ENCODE results near the gene EPS8. TPM values are rescaled to one million over a fixed set of nuclear protein-coding genes. Genes with fewer than 3 reads are reported as not detected.

Gene EPS8
- total RNA-seq, 1 donor from 2014 or later, result 31.7 TPM

DNA sequence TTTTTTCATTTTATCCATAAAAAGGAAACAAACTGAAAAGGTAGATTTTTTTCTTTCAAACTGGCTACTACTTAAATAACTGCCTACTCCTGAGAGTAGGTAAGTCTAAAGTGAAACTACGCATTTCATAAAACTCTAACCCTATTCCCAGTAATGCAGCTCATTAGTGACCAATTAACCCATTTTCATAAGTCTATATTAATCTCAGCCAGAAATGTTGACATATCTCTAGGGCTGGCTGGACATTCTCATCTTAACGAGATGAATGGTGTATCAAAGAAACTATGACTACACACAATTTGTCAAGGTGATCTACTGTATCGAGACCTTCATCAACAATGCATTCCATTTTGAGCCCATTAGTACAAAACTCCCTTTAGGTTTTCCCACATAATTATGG lies 57.2 kb downstream of the EPS8 start:
- H3K27ac Mint-ChIP-seq, result no peak overlapping the region
- TF ChIP-seq, protein P1, sequence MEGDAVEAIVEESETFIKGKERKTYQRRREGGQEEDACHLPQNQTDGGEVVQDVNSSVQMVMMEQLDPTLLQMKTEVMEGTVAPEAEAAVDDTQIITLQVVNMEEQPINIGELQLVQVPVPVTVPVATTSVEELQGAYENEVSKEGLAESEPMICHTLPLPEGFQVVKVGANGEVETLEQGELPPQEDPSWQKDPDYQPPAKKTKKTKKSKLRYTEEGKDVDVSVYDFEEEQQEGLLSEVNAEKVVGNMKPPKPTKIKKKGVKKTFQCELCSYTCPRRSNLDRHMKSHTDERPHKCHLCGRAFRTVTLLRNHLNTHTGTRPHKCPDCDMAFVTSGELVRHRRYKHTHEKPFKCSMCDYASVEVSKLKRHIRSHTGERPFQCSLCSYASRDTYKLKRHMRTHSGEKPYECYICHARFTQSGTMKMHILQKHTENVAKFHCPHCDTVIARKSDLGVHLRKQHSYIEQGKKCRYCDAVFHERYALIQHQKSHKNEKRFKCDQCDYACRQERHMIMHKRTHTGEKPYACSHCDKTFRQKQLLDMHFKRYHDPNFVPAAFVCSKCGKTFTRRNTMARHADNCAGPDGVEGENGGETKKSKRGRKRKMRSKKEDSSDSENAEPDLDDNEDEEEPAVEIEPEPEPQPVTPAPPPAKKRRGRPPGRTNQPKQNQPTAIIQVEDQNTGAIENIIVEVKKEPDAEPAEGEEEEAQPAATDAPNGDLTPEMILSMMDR (conservative IDR thresholded peaks at IDR 0.05), result no peak
- H3K9me3 Mint-ChIP-seq, result no peaks in the 10 kb centered on the region
- H3K27me3 Mint-ChIP-seq, result no peaks in the 10 kb centered on the region
- H3K4me3 Mint-ChIP-seq, result no peak overlapping the region
- H3K36me3 Mint-ChIP-seq, result peaks cover 22% of the 10 kb centered on the region
- H3K4me1 Mint-ChIP-seq (ENCODE audit: unreplicated experiment), result no peaks in the 10 kb centered on the region
- DNase-seq (ENCODE audit: extremely low spot score, unreplicated experiment), result no peak

DNA sequence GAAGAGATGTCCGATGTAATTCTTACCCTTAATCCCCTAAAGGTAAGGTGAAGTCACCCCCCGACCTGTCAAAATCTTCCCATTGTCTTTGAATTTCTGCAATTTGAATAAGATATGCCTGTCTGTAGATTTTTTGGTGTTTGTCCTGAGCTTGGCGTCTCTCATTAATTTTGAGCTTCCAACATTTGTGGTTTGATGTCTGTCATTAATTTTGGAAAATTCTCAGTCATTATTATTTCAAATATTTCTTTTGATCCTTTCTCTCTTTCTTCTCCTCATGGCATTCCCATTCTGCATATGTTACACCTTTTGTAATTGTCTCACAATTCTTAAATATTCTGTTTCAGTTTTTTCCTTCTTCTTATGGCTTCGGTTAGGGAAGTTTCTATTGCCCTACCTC lies 60.1 kb downstream of the EPS8 start:
- Mint-ChIP-seq H3K27me3 (no peaks in the 10 kb centered on the region), H3K4me1 (ENCODE audit: unreplicated experiment) (peaks cover 9% of the 10 kb centered on the region), H3K9me3 (no peaks in the 10 kb centered on the region), H3K36me3 (peaks cover 21% of the 10 kb centered on the region), H3K4me3 (no peak overlapping the region), H3K27ac (no peak overlapping the region)
- no peak for DNase-seq (ENCODE audit: extremely low spot score, unreplicated experiment)
- TF ChIP-seq, protein P1 (conservative IDR thresholded peaks at IDR 0.05), result no peak

DNA sequence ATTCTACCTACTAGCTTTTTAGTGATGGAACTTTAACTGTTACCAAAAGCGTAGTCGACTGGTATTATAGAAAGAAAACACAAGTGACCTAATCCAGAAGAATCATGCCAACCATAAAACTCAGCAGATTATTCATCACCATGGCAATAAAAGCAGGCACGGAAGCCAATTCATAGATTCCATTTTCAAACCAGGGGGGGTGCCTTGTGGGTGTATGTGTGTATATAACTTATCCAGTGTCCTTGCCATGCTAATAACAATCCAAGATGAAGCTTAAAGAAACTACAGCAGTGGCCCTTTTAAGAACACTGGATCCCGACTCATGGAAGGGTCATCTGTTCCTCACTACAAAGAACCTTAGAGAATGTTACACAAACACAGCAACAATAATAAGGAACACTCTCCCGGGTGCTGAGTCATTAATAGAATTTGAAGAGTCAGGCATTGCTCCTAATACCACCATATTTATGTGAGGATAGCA lies 61.0 kb downstream of the EPS8 start:
- peaks cover 9% of the 10 kb centered on the region for H3K4me1 Mint-ChIP-seq (ENCODE audit: unreplicated experiment)
- no peak for DNase-seq (ENCODE audit: extremely low spot score, unreplicated experiment)

DNA sequence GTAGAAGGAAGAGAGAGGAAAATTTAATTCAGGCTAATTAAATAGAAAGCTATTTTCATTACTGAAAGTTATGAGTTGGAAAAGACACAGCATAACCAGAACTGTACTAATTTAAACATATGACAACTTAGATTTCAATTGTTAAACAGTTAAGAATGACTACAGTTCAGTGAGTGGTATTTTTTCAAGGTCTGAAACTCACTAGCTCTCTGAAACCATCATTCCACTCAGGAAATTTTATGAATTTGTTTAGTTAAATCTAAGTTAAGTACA lies 62.4 kb downstream of the EPS8 start:
- H3K27me3 Mint-ChIP-seq, result no peaks in the 10 kb centered on the region
- no peaks in the 10 kb centered on the region for H3K9me3 Mint-ChIP-seq
- TF ChIP-seq, protein P1 (conservative IDR thresholded peaks at IDR 0.05), result no peak
- peak overlapping the region; percentile 92 for H3K27ac Mint-ChIP-seq
- peaks cover 18% of the 10 kb centered on the region for H3K36me3 Mint-ChIP-seq
- DNase-seq (ENCODE audit: extremely low spot score, unreplicated experiment), result no peak
- peak overlapping the region; percentile 52 for H3K4me3 Mint-ChIP-seq
- peaks cover 9% of the 10 kb centered on the region for H3K4me1 Mint-ChIP-seq (ENCODE audit: unreplicated experiment)

More for the DNA sequence above, 61.0 kb downstream of the EPS8 start:
- peak overlapping the region; percentile 22 for H3K27ac Mint-ChIP-seq
- H3K9me3 Mint-ChIP-seq, result no peaks in the 10 kb centered on the region
- peaks cover 16% of the 10 kb centered on the region for H3K36me3 Mint-ChIP-seq
- H3K4me3 Mint-ChIP-seq, result no peak overlapping the region
- TF ChIP-seq, protein P1 (conservative IDR thresholded peaks at IDR 0.05), result no peak
- no peaks in the 10 kb centered on the region for H3K27me3 Mint-ChIP-seq

DNA sequence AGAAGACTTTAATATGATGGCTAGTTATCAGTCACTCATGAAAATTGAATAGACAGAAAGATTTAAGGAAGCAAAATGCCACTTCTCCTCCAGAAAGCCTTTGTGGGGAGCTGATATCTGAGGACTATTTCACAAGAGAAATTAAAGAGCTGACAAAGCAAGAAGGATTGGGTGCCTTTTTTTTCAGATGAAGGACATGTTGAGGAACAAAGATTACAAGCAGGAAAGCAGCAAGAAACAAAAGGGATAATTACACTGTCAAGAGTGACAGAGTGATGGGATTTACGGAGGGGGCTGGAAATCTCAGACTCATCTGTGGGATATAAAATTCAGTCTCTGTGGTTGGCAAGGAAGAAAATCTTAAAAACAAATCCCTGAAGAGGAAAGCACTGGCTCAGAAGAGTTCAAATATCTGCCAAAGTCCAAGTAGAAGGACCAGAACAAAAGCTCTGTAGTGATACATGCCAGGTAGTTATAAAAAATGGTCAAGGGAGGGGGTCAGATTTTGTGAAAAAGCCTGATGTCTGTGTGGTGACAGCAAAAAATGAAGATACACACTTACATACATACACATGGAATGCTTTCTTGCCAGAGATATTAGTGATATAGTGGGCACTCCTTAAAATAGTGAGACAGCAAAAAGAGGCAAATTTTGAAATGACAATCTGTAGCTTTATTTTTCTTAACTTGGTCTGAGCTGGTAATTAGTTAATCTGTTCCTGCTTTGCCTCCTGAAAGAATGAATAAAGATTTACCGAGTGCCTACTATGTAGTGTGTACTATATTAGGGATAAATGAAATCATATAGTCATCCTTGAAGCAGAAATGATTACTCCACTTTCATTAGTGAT lies 62.9 kb downstream of the EPS8 start:
- no peaks in the 10 kb centered on the region for H3K27me3 Mint-ChIP-seq
- peaks cover 9% of the 10 kb centered on the region for H3K4me1 Mint-ChIP-seq (ENCODE audit: unreplicated experiment)

More for the DNA sequence above, 62.9 kb downstream of the EPS8 start:
- H3K4me3 Mint-ChIP-seq, result peak overlapping the region; percentile 52
- TF ChIP-seq, protein P1 (conservative IDR thresholded peaks at IDR 0.05), result no peak
- H3K27ac Mint-ChIP-seq, result peak overlapping the region; percentile 92
- H3K9me3 Mint-ChIP-seq, result no peaks in the 10 kb centered on the region
- H3K36me3 Mint-ChIP-seq, result peaks cover 18% of the 10 kb centered on the region
- DNase-seq (ENCODE audit: extremely low spot score, unreplicated experiment), result no peak

Data from type B pancreatic cell (in vitro differentiated cells).